Tibial nerve (tissue), 3 donors: Measurements from ENCODE around the gene CS.
A peak's percentile ranks its signal among the peaks of the same experiment; 100 is the strongest.

ENCODE experiments used
- CTCF ChIP-seq, 5 experiments: fragments of 200-600 bp in 3 of 5; fragments of 450-650 bp in 2 of 5; sonication (generic) in 3 of 5; IDR thresholded peaks; one replicate each; pipeline ENCODE4 v1.5.1; 2016 to 2019; ENCODE audit warnings: antibody characterized with exemption in 5 of 5, mild to moderate bottlenecking in 3 of 5, moderate library complexity in 2 of 5
- POLR2A ChIP-seq, 2 donors: fragments of 450-650 bp; IDR thresholded peaks; one replicate each; pipeline ENCODE4 v1.6.1; 2017; ENCODE audit warnings: antibody characterized with exemption in 2 of 2, mild to moderate bottlenecking in 2 of 2, moderate library complexity in 2 of 2

DNA sequence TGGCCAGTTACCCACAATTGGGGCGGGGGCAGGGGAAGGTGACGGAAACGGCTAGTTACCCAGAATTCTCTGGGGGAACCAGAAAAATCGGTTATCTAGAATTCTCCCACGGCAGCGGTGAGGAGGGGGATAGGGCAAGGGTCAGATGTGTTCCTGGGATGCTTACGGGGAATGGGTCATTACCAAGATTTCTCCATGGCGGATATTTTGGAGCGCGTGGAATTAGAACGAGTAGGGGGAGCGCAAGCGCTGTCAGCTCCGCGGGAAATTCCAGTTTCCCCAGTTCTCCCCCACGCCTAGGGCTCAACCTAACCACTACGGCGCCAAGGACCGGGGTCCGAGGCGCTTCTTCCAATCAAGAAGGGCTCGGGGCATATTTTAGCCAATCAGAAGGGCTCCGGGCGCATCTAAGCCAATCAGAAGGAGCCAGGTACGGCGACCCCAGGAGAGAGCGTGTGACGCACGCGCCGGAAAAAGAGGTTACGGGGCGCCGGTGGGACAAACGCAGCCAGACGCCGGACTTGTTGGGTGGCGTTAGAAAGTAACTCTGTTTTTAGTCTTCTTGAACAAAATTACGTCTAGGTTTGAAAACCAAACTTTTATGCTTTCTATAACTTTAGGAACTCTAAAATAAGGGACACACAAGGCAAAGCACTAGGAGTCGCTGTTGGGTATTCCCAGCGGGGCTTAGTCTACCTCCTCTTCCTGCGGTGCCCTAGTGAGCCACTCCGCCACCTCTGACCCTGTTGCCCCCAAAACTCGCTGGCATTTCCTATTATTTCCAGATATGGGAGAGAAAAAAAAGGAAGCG is 33.8 kb upstream of the CS start, which contains the start of gene PAN2:
- TF ChIP-seq CTCF (IDR thresholded peaks at IDR 0.05): peak; percentile 48 to 78 (median 62)
- TF ChIP-seq POLR2A (IDR thresholded peaks at IDR 0.05): peak; percentile 73 to 75
